Right ventricle myocardium superior (tissue), 1 donor: ENCODE measurements around the gene YES1. TPM values are rescaled to one million over a fixed set of nuclear protein-coding genes. Genes with fewer than 3 reads are reported as not detected.

Experiments
- ATAC-seq: fragments of 200-7000 bp; cut with Tn5 transposase; one replicate; pipeline ENCODE4 v1.9.1; 2020; ENCODE audit warnings: mild to moderate bottlenecking; ENCODE audit not compliant: poor library complexity
- DNase-seq: peaks from one replicate; pipeline ENCODE4 v3.0.0-alpha.2; 2020
- intact Hi-C: fragments of 100-400 bp; cut with DNase I; formaldehyde crosslinking; loops from one replicate; pipeline ENCODE4 v1.11.2; 2022
- long read RNA-seq: library from polyadenylated mRNA; unstranded; transcript quantifications from one replicate; pipeline ENCODE4 v2.0.0, GENCODE V29; 2021
- total RNA-seq: library from RNA; stranded (reverse); fragmentation: NEBNext Ultra II Directional; extraction: Animal tissue kit (Norgen Biotek cat#: 25700); gene quantifications from one replicate; pipeline ENCODE4 v1.2.1, GENCODE V29; 2021
- donor health status: DM: no; HTN: yes; CAD: no; lungs with severe emphysema.

YES1 gene
- total RNA-seq: 21.8 TPM
- long read RNA-seq, full-length matches to known transcripts: 43 of 48 reads
- long read RNA-seq, partial matches to known transcripts: 1 of 48 reads
- long read RNA-seq, other reads (novel, unspliced or antisense): 4 of 48 reads

DNA sequence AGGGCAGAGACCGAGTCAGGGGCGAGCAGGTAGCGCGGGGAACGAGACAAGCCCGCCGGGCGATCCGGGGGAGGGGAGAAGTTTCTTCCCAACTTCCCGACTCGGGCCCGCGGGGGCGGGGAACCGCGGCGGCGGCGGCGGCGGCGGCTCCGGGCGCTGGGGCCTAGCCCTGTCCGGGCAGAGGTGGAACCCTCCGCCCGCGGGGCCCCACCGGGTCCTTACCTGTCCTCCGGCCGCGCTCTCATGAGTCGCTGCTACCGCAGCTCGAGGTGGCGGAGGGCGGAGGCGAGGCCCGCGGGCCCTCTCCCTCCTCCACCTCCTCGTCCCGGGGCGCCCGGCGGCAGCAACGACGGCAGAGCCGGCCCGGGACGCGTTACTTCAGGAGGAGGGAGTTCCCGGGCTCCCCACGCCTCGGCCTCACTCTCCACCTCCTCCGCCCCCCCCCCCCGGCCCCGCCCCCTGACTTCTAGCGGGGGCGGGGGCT lies at the start of gene YES1:
Gene YES1 (minus strand): TSS at position 351 of the 484 bp plus-strand sequence. CDS start 55,415 bp downstream, outside the sequence.
- intact Hi-C loops: no loop called here
- ATAC-seq: peak; percentile 93

DNA sequence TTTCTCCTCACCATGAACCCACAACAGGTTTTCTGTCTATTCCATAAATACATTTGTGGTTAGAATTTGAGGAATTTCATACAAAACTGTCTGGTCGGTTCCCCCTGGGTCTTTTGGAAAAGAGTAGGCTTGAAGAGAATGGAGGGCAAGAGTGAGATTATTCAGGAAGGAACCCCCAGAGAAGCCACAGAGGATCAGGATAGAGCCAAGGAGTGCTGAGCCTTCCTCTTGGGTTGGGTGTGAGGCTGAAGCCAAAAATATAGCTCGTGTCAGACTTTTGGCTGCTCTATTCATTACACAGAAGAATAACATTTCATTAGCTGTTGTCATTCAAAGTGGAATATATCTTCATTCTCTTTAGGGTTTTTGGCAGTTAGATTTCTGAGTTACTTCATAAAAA lies 45.9 kb upstream of the YES1 start:
- ATAC-seq (no peak), DNase-seq (no peak)
- intact Hi-C loops: no loop called here

More for the DNA sequence above, at the start of gene YES1:
- peak; percentile 81 for DNase-seq

DNA sequence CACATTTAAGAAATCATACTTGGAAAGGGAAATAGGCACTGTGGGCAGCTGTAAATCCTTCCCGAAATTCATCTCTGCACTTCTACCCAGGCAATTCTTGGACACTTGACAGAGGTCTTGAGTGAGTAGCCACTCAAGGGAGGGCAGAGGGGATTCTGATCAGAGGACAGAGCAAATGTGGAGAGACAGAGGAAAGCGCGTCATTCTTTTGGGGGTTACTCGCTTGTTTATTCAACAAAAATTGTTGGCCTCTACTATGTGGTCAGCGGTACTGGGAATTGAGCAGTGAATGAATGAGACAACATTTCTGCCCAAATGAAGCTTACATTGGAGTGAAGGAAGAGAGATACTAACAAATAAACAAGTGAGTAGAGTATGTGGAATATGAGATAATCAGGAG lies 41.4 kb upstream of the YES1 start:
- DNase-seq (no peak), ATAC-seq (no peak)
- intact Hi-C loops: no loop called here

DNA sequence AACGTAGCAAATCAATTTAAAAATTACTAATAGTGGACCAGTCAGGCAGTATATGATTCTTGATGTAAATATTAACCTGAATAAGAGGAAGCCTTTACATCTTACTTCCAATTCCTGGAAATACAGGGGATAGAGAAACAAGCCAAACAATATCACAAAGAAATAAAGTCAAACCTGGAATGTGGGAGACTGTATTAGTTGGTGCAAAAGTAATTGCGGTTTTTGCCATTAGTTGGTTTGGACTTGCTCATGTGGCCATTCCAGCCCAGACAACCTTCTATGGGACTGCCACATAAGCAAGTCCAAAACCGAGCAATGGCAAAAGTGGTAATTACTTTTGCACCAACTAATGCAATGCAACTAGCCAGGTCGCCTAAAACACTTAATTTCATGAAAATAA lies 38.9 kb upstream of the YES1 start:
- DNase-seq (no peak), ATAC-seq (no peak)
- intact Hi-C loops: no loop called here

DNA sequence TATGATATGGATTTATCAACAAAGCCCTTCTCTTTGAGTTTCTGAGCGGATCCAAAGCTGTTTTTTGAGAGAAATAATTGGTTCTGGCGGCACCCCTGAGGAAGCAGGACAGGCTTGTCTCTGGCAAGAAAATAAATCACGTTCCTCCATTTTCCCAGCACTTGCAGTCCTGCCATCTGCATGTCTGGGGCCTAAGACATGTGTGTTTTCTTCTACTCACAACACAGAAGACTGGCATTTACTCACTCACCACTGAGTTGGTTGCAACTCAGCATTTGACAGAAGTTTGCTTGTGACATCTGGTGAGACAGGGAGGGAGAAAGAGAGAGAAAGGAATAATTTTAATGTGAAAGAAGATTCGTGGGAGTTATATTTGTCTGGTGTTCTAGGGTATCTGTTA lies 37.0 kb upstream of the YES1 start:
- no peak for ATAC-seq
- intact Hi-C loops: no loop called here
- DNase-seq: no peak

DNA sequence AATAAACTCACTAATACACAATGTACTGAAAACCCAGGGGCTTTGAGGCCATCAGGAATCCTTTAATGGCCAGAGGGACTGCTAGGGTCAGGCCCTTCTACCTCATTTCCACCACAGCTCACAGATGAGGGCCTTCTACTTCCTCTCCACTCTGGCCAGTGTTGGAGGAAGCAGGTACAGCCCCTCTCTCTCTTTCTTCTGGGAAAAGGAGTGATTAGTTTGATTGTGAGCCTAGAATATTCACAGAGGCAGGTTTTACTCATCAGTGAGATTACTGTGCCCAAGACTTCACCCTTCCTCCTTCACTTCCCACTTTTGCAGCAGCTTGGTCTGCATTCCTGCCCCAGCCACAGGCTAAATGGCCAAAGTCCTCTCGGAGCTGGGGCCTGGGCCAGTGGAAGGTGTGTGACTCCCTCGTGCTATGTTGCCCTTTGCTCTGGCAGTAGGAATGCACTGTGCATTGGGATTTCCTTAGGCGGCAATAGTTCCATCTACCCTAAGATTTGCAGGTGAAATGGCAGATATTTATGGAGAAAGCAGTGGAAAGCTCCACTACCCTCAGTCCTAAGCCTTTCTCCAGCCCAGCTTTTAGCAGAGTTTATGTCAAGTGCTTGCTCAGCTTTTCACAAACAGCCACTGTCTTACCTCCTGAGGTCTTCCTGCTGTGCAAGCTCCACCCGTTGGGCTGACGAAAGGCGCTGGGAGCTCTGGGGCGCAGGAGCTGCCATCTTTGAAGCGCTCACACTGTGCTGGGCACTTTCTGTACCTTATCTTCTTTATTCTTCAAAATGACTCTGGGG lies 36.2 kb upstream of the YES1 start:
- DNase-seq (no peak), ATAC-seq (no peak)
- intact Hi-C loops: no loop called here

DNA sequence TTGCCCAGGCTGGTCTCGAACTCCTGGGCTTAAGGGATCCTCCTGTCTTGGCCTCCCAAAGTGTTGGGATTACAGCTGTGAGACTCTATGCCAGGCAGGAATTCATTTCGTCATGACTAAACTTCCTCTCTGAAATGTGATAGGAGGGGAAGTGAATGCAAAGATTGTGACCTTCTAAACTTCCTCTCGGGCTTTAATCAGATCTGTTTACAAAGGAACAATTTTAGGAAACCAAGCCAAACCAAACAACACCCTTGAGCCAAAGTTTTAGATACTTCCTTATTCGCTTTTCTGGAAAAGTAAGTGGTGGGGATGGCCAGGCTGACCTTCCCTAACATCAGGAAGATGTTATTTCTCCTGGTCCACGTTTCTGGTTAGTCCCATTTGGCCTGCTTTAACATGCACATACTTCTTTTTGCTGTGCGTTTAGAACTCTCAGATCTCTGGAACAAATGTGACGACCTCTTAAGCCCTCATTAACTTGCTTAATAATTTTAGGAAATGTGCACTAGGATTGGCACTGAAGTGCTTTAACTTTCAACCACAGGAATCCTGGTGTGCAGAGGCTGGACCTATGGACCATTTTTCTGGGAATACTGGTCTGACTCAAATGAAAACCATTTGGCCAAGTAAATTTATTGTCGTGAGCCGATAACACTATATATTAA lies 33.2 kb upstream of the YES1 start:
- ATAC-seq: peak; percentile 61
- DNase-seq: no peak

DNA sequence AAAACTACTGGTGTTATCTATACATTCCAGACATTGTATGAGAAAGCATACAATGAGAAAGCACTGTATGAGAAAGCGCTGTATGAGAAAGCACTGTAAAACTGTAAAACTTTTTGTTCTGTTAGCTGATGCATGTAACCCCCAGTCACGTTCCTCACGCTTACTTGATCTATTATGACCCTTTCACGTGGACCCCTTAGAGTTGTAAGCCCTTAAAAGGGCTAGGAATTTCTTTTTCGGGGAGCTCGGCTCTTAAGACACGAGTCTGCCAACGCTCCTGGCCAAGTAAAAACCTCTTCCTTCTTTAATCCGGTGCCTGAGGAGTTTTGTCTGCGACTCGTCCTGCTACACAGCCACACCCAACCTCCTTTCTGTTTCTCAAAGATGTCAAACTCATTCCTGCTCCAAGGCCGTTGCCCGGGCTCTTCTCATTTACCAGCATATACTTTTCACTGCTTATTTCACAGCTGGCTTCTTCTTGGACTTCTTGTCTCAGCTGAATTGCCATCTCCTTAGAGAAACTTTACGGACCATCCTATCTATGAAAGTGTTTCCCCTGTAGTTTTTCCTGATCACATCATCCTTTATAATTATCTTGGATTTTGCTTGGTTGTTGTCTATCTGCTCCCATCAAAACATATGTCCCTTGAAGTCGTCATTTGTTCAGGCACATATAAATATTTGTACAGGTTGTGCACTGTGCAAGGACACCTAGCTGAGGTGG lies 29.8 kb upstream of the YES1 start:
- DNase-seq (no peak), ATAC-seq (no peak)
- intact Hi-C loops: no loop called here

More for the DNA sequence above, 33.2 kb upstream of the YES1 start:
- intact Hi-C loops: no loop called here

DNA sequence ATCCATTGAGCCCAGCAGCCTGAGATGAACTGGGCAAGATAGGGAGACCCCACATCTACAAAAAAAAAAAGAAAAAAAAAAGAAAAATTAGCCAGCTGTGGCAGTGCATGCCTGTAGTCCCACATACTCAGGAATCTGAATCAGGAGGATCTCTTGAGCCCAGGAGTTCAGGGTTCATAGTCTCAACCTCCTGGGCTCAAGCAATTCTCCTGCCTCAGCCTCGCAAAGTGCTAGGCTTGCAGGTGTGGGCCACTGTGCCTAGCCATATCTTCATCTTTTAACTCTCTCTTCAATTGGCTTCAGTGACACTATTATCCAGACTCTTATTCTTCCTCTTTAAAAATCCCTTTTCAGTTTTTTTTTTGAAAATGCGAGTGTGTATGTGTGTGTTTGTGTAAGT lies 28.5 kb upstream of the YES1 start:
- intact Hi-C loops: no loop called here
- ATAC-seq (no peak), DNase-seq (no peak)

DNA sequence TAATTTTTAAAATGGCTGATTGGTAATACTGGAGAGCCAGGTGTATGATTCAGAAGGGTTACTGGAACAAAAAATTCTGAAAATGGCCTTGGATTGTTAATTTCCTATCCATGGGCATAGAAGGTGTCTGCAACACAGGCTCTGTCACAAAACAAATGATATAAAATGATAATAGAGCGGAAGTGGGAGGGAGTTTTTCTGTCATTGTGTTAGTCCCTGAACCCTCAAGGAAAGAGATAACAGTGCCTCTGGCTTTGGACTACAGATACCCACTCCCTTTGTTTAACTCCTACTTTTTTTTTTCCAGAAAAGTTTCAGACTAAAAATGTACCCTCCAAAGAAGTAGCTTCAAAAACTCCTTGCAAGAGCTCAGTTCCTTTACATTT lies 28.0 kb upstream of the YES1 start:
- no peak for ATAC-seq
- intact Hi-C loops: no loop called here
- no peak for DNase-seq

DNA sequence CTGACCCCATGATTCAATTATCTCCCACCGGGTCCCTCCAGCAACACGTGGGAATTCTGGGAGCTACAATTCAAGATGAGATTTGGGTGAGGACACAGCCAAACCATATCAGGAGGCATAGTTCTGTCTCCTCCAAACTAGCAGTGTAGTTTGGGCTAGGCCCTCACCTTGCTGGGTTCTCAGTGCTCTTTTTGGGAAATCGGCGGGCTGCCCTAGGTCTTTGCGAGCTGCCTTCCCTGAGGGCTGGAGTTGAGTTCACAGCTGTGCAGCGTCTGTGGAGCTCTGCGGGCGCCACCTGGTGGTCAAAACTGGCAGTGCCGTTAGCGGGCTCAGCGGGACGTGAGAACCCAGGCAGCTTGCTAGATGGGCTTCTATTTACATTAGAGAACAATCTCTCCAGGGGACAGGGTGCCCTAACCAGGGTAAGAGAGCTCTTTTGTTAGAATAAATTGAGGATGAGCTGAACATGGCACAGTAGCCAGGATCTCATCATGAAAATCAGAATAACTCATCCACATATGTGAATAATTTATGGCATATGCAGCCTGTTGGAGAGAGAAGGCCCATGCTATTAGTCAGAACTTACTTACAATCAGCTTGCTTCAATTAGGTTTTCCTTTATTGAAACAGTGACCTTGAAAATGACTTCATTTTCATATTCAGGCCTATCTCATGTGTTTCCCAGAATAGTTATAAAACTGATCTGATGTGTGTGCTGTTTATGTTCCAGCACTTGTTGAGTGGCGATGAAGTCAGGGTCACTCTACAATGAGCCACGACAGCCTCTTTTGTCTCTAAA lies 27.4 kb upstream of the YES1 start:
- intact Hi-C loops: loop anchor here (5.0 kb wide), 1 partner anchor 217 kb away; no protein-coding TSS in a partner anchor
- peak; percentile 93 for DNase-seq
- ATAC-seq: peak; percentile 97

DNA sequence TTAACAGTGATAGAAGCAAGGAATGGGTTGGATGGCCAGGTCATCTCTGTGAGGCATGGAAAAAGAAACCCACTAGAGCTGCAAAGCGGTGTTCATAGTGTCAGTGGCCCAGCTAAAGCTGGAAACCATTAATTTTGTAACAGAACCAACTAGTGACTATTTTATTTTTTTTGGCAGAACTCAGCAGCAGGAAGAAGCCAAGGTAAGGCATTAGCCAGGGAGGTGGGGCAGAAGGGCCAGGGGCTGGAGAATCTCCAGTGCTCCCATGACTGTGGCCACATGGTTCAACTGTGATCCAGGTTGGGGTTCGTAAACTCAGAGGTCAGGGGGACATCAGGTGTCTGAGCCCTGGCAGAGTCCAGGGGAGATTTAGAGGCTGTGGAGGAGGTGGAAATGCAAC lies 25.9 kb upstream of the YES1 start:
- intact Hi-C loops: loop anchor here (5.0 kb wide), 1 partner anchor 216 kb away; no protein-coding TSS in a partner anchor
- no peak for DNase-seq
- no peak for ATAC-seq

DNA sequence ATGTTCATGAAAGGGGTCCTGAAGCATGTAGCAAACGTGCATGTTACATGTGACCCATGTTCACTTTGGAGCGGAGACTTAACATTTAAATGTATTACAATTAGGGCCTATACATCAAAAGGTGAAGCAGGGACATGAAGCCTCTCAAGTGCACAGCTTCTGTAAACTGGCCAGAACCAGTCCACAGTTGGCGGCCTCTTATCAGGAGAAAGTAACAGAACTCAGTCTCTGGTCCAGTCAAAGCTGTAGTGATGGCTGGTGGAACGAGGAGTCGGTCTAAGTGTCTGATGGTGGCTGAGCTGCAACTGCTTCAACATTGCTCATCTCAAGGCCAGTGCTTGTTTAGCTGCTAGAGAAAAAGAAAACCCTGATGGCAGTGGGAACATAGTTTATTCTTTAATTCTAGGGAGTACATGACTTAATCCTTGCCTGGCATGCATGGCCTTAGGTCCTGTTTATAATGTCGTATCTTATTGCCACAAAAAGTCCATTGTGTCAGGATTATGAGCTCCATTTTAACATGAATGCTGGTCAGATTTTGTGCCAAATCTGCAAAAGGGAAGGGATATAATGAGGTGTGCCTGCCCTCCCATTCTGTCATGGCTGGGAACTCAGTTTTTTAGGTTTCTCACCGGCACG lies 22.2 kb upstream of the YES1 start:
- intact Hi-C loops: no loop called here
- DNase-seq: no peak
- no peak for ATAC-seq

DNA sequence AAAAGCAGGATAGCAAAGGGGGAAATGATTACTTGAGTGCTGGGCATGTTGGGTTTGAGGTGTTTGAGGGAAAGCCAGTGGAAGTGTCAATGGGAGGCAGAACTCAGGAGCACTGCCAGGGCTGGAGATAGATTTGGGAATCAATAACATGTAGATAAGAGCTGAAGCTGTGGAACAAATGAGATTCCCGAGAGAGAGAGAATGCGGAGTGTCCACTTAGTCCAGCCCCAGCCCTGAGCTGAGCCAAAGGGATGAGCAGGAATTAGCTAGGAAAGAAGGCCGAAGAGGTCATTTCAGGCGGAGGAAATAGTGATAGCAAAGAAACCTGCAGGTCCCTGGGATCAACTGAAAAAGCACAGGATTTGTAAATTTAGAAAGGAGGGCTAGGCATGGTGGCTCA lies 21.2 kb upstream of the YES1 start:
- intact Hi-C loops: no loop called here
- DNase-seq: no peak
- no peak for ATAC-seq

DNA sequence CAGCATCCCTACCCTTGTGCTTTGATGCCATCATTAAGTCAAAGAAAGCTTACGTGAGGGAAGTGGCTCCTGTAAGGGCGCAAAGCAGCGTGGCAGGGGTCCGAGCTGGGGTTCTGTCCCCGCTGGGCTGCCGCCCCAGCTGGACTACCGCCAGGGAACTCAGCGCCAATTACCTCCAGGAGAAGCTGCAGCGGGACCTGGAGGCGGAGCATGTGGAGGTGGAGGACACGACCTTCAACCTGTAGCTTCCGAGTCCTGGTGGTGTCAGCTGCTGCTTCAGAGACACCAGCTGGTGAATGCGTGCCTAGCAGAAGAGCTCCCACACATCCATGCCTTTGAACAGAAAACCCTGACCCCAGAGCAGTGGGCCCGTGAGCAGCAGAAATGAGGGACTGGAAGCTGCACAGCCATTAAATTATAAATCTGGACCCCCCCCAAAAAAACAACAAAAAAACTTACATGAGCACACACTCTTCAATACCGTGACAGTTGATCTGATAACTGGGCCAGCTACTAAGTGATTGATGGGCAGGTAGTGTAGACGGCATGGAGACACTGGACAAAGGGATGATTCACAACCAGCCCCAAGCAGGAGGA lies 20.1 kb upstream of the YES1 start:
- ATAC-seq: peak; percentile 64
- intact Hi-C loops: no loop called here
- DNase-seq: peak; percentile 48

DNA sequence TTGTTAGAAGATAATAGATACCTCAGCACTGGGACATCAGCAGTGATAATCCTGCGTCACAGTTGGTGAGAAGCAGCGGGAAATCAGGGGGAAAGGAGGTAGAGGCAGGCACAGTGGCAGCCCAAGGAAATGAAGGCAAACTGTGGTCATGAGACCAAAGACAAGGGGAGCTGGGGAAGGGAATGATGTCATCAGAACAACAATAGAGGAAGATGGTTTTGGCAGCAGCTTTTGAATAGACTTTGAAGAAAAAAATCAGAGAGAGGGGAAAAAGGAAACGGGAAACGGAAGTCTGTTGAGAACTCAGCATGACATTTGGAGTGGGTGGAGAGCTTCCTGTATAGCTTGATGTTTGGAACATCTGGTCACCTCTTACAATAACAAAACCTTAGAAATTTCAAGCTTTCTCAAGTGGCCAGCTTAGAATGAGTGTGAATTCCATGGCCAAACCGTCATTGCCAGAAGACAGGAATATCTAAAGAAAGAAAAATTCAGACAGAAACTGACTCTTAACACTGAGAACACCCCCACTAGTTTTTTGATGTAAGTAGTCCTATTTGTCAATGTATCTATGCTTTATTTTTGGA lies 18.4 kb upstream of the YES1 start:
- peak; percentile 70 for ATAC-seq
- intact Hi-C loops: loop anchor here (2.0 kb wide), 1 partner anchor 88 kb away; no protein-coding TSS in a partner anchor
- DNase-seq: no peak

DNA sequence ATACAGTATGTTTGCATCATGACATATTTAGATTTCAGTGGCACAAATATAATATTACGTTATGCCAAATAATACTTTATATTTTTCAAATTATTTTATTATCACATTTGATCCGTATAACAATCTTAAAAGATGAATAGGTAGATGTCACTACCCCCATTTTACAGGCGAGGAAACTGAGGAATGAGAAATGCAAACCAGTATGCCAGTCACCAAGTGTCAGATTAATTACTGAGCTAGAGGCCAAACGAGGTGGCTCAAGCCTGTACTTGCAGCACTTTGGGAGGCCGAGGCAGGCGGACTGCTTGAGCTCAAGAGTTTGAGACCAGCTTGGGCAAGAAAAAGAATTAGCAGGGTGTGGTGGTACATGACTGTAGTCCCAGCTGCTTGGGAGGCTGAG lies 17.4 kb upstream of the YES1 start:
- DNase-seq (no peak), ATAC-seq (no peak)
- intact Hi-C loops: no loop called here
